Measurements from ENCODE around the gene ZDHHC7. TPM values are rescaled to one million over a fixed set of nuclear protein-coding genes. Genes with fewer than 3 reads are reported as not detected.

The ZDHHC7 gene
- total and polyA plus RNA-seq, 9 of the 15 experiments (the other 6 are each of a cell fraction or from before 2014, with no cell fraction given) = 1.7 to 49.7 (median 37.4) TPM

GRCh38 chr16:85055493-85056210 lies 44.3 kb upstream of the ZDHHC7 start (continued):
- 0 out of 2 replicates have a peak, but pooled peaks have one; percentile 20 for TF ChIP-seq ZNF449 (CRISPR knock-in tag; IDR thresholded peaks at IDR 0.05)
- TF ChIP-seq ZBTB8A (IDR thresholded peaks at IDR 0.05; ENCODE audit: partially characterized antibody) = no peak
- no peak for TF ChIP-seq ZNF551 (CRISPR knock-in tag; IDR thresholded peaks at IDR 0.05)
- TF ChIP-seq BACH1 (tag; IDR thresholded peaks at IDR 0.05) = no peak

- ChIA-PET CTCF (ENCODE audit: low intra/inter-chr PET ratio) (no interaction called here), POLR2A (interaction anchor here (0.6 to 3.2 kb wide), 8 partner anchors 8 to 508 kb away, joined by 3 to 19 read pairs (median 4); no protein-coding TSS in a partner anchor)
- Histone ChIP-seq H3K9me1 (ENCODE audit: control insufficient read depth, insufficient read depth, low read length) (no peaks in the 10 kb centered on the region), H3K36me3 (ENCODE audit: control insufficient read depth, insufficient read depth, low read length) (peaks cover 21% of the 10 kb centered on the region), H4K20me1 (replicated peaks; ENCODE audit: control insufficient read depth, insufficient read depth, low read length) (no peaks in the 10 kb centered on the region), H3K4me3 (peak overlapping the region; percentile 3; the same call in 1 of the 2 replicates), H3K27ac (ENCODE audit: extremely low read depth, low read depth, low read length) (peak overlapping the region; percentile 67), H3K9ac (ENCODE audit: insufficient read depth in 1 of 2, low read depth in 2 of 2, low read length in 2 of 2) (peak overlapping the region; percentile 5 to 44; a peak in 3 of 4 replicates), H3K79me2 (ENCODE audit: control insufficient read depth, insufficient read depth, low read length) (peaks cover 27% of the 10 kb centered on the region), H3K4me2 (ENCODE audit: insufficient read depth, low read length) (peak overlapping the region; percentile 77), H3K9me3 (replicated peaks; ENCODE audit: control insufficient read depth, insufficient read depth, low read depth, low read length) (0 out of 2 replicates have a peak, but pooled peaks cover 2% of the 10 kb centered on the region), H2AFZ (ENCODE audit: low read depth, low read length) (peak overlapping the region; percentile 54), H3K27me3 (ENCODE audit: control insufficient read depth in 2 of 2, insufficient read depth in 2 of 2, low read length in 2 of 2) (no peaks in the 10 kb centered on the region), H3K4me1 (replicated peaks in 1 of 2; ENCODE audit: control insufficient read depth in 2 of 2, insufficient read depth in 2 of 2, low read length in 2 of 2) (peaks cover 41 to 48% of the 10 kb centered on the region in 2 experiments)
- FAIRE-seq = no peak
- in situ Hi-C loops (cut with MboI) (no loop called here), intact Hi-C loops (cut with micrococcal nuclease) (loop anchor here (5.0 kb wide), 1 partner anchor 37 kb away; no protein-coding TSS in a partner anchor)
- DNase-seq (ENCODE audit: extremely low read depth in 1 of 4, low spot score in 3 of 4) = no peak
- no peak for ATAC-seq
- WGBS (ENCODE audit: insufficient coverage, low coverage, missing lambda C conversion rate) = 32% methylated on average over 6 of the region's 6 CpGs
- BruUV-seq (replicated peaks) = no TSS peak
- TF ChIP-seq, protein P1, sequence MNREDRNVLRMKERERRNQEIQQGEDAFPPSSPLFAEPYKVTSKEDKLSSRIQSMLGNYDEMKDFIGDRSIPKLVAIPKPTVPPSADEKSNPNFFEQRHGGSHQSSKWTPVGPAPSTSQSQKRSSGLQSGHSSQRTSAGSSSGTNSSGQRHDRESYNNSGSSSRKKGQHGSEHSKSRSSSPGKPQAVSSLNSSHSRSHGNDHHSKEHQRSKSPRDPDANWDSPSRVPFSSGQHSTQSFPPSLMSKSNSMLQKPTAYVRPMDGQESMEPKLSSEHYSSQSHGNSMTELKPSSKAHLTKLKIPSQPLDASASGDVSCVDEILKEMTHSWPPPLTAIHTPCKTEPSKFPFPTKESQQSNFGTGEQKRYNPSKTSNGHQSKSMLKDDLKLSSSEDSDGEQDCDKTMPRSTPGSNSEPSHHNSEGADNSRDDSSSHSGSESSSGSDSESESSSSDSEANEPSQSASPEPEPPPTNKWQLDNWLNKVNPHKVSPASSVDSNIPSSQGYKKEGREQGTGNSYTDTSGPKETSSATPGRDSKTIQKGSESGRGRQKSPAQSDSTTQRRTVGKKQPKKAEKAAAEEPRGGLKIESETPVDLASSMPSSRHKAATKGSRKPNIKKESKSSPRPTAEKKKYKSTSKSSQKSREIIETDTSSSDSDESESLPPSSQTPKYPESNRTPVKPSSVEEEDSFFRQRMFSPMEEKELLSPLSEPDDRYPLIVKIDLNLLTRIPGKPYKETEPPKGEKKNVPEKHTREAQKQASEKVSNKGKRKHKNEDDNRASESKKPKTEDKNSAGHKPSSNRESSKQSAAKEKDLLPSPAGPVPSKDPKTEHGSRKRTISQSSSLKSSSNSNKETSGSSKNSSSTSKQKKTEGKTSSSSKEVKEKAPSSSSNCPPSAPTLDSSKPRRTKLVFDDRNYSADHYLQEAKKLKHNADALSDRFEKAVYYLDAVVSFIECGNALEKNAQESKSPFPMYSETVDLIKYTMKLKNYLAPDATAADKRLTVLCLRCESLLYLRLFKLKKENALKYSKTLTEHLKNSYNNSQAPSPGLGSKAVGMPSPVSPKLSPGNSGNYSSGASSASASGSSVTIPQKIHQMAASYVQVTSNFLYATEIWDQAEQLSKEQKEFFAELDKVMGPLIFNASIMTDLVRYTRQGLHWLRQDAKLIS (CRISPR knock-in tag; IDR thresholded peaks at IDR 0.05) = no peak
- TF ChIP-seq OTX1 (CRISPR knock-in tag; IDR thresholded peaks at IDR 0.05) = no peak
- TF ChIP-seq NR1H2 (CRISPR knock-in tag; IDR thresholded peaks at IDR 0.05) = no peak
Observed at GRCh38 chr16:85054948-85055492, 43.7 kb upstream of the ZDHHC7 start.

Data from K562 (cell line).